ENCODE data around the gene SDCCAG8. TPM values are rescaled to one million over a fixed set of nuclear protein-coding genes. Genes with fewer than 3 reads are reported as not detected.

The SDCCAG8 gene
- total RNA-seq, 1 donor from 2014 or later = 97.1 TPM

DNA sequence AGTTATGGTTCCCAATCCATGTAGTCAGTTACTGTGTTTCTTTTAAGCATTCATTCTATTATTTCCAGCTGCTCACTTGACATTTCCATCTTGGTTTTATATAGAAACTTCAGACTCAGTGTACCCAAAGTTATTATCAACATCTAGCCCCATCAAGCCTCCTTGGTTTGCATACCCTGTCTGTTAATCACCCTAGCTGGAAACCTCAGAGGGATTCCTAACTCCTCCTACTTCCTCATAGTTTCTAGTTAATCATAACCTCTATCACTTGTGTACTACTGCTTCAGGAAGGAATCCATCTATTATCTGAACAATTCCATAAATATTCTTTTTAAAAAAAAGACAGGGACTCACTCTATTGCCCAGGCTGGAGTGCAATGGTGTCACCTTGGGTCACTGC, 293.3 kb downstream of the SDCCAG8 start:
- Histone ChIP-seq H3K27ac (no peak overlapping the region), H3K4me1 (no peaks in the 10 kb centered on the region), H3K9me3 (no peaks in the 10 kb centered on the region), H3K36me3 (peaks cover 5 to 7% of the 10 kb centered on the region in 2 donors), H3K4me3 (no peak overlapping the region), H3K27me3 (no peaks in the 10 kb centered on the region)
- intact Hi-C loops (cut with DNase I) = no loop called here
- TF ChIP-seq, protein P1, sequence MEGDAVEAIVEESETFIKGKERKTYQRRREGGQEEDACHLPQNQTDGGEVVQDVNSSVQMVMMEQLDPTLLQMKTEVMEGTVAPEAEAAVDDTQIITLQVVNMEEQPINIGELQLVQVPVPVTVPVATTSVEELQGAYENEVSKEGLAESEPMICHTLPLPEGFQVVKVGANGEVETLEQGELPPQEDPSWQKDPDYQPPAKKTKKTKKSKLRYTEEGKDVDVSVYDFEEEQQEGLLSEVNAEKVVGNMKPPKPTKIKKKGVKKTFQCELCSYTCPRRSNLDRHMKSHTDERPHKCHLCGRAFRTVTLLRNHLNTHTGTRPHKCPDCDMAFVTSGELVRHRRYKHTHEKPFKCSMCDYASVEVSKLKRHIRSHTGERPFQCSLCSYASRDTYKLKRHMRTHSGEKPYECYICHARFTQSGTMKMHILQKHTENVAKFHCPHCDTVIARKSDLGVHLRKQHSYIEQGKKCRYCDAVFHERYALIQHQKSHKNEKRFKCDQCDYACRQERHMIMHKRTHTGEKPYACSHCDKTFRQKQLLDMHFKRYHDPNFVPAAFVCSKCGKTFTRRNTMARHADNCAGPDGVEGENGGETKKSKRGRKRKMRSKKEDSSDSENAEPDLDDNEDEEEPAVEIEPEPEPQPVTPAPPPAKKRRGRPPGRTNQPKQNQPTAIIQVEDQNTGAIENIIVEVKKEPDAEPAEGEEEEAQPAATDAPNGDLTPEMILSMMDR (IDR thresholded peaks at IDR 0.05) = no peak
- no peak for DNase-seq (ENCODE audit: low spot score in 2 of 2)

Other genes with a start within 250 kb of the SDCCAG8 start
- gene CEP170, start 760 bp upstream of the SDCCAG8 start, total RNA-seq = 30.9 TPM